IPS-NIHi7 (cell line): ENCODE results near the gene MAN2C1.

Source experiments
- DNase-seq: peaks from one replicate; pipeline ENCODE4 v3.0.0; 2012; ENCODE audit warnings: mixed read lengths; ENCODE audit errors: extremely low spot score

Gene MAN2C1

GRCh38 chr15:75309711-75310110 is 58.7 kb downstream of the MAN2C1 start:
- DNase-seq: no peak

GRCh38 chr15:75307778-75308390 is 60.5 kb downstream of the MAN2C1 start:
- peak; percentile 90 for DNase-seq

- no peak for DNase-seq
These were observed 62.2 kb downstream of the MAN2C1 start for GRCh38 chr15:75306188-75306587.
